ENCODE data around the gene OR5AN1.
"Not testable (repeated sequence)": the region's sequence is repeated elsewhere in the genome, so short reads cannot be mapped to it uniquely, and the experiment has no call there.

OR5AN1 gene

GRCh38 chr11:59358595-59358994 is at the start of gene OR5AN1:
Gene OR5AN1 (plus strand): TSS chr11:59358895. CDS start chr11:59364459, 5,564 bp downstream.
- no peak within 1 kb of the TSS for H3K4me3 ChIP-seq (ENCODE audit: control insufficient read depth, low read depth, low read length)
- no peak for DNase-seq (ENCODE audit: low read depth)
- no peak for TF ChIP-seq CTCF (conservative IDR thresholded peaks at IDR 0.05; ENCODE audit: control insufficient read depth, insufficient read depth, low read depth, low read length)

GRCh38 chr11:59335001-59335400 is 23.7 kb upstream of the OR5AN1 start:
- no peak for TF ChIP-seq CTCF (conservative IDR thresholded peaks at IDR 0.05; ENCODE audit: control insufficient read depth, insufficient read depth, low read depth, low read length)
- no peak for DNase-seq (ENCODE audit: low read depth)

DNA sequence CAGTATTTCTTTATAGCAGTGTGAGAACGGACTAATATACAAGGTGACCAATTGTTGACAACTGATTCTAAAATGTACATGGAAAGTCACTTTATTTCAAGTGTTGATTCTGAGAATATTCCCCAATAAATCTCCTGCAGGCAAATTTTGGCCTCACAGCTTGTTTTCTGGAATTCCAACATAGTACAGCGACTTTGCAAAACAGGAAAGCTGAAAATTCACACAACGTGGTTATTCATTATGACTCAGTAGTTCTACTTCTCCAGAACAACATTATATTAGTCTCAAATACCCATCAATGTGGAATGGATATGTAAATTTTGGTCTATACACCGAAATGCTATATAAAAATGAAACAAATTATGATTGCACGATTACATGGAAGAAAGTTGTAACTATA is 22.5 kb upstream of the OR5AN1 start:
- no peak for TF ChIP-seq CTCF (conservative IDR thresholded peaks at IDR 0.05; ENCODE audit: control insufficient read depth, insufficient read depth, low read depth, low read length)
- DNase-seq (ENCODE audit: low read depth): no peak
- H3K4me3 ChIP-seq (ENCODE audit: control insufficient read depth, low read depth, low read length): no peak overlapping the region

More at GRCh38 chr11:59335001-59335400, 23.7 kb upstream of the OR5AN1 start:
- H3K4me3 ChIP-seq (ENCODE audit: control insufficient read depth, low read depth, low read length): no peak overlapping the region

GRCh38 chr11:59336931-59337330 is 21.8 kb upstream of the OR5AN1 start:
- H3K4me3 ChIP-seq (ENCODE audit: control insufficient read depth, low read depth, low read length): no peak overlapping the region
- TF ChIP-seq CTCF (conservative IDR thresholded peaks at IDR 0.05; ENCODE audit: control insufficient read depth, insufficient read depth, low read depth, low read length): no peak
- no peak for DNase-seq (ENCODE audit: low read depth)

DNA sequence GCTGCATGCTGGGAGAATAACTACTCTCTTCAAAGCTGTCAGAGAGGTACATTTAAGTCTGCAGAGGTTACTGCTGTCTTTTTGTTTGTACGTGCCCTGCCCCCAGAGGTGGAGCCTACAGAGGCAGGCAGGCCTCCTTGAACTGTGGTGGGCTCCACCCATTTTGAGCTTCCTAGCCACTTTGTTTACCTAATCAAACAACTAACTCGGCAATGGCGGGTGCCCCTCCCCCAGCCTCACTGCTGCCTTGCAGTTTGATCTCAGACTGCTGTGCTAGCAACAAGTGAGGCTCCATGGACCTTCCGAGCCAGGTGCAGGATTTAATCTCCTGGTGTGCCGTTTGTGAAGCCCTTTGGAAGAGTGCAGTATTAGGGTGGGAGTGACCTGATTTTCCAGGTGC is 9.0 kb upstream of the OR5AN1 start:
- H3K4me3 ChIP-seq (ENCODE audit: control insufficient read depth, low read depth, low read length); DNase-seq (ENCODE audit: low read depth): not testable (repeated sequence)

- H3K4me3 ChIP-seq (ENCODE audit: control insufficient read depth, low read depth, low read length): no peak overlapping the region
- DNase-seq (ENCODE audit: low read depth): no peak
- TF ChIP-seq CTCF (conservative IDR thresholded peaks at IDR 0.05; ENCODE audit: control insufficient read depth, insufficient read depth, low read depth, low read length): no peak
Observed at GRCh38 chr11:59355226-59355625, 3.5 kb upstream of the OR5AN1 start.

DNA sequence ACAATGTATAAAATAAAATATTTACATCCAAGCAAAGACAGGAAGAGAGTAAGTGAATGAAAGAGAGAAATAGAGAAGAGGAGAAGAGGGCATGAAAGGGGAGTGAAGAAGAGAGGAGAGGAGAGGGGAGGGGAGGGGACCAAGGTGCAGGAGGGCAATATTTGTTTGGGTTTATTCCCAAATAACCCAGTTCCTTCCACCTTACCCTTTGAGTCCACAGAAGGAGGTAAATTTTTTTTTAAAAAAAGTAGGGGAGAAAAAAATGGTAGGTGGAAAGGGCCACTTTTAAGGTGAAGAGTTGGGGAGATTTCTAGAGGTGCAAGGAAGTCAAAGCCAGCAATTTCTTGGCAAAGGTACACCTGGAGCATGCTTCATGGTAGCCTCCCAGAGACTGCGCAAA is 2.1 kb upstream of the OR5AN1 start:
- no peak for DNase-seq (ENCODE audit: low read depth)
- H3K4me3 ChIP-seq (ENCODE audit: control insufficient read depth, low read depth, low read length): no peak overlapping the region
- no peak for TF ChIP-seq CTCF (conservative IDR thresholded peaks at IDR 0.05; ENCODE audit: control insufficient read depth, insufficient read depth, low read depth, low read length)

All from fibroblast of mammary gland (primary cell).